ENCODE measurements around the gene SDR39U1. TPM values are rescaled to one million over a fixed set of nuclear protein-coding genes. Genes with fewer than 3 reads are reported as not detected.

Gene SDR39U1
- total RNA-seq, 4 donors from 2014 or later: 12.8 to 87.5 (median 33.0) TPM

GRCh38 chr14:24431569-24432258 is 10.9 kb downstream of the SDR39U1 start:
- Histone ChIP-seq H3K36me3 (no peaks in the 10 kb centered on the region), H3K4me3 (no peak overlapping the region), H3K27me3 (no peaks in the 10 kb centered on the region), H3K27ac (peak overlapping the region; percentile 85 to 95), H3K4me1 (peaks cover 0 to 11% of the 10 kb centered on the region in 2 donors), H3K9me3 (no peaks in the 10 kb centered on the region)
- TF ChIP-seq POLR2A (IDR thresholded peaks at IDR 0.05): no peak
- TF ChIP-seq CTCF (IDR thresholded peaks at IDR 0.05): peak; percentile 84 to 92 (median 90)
- DNase-seq: peak; percentile 88 to 91
- intact Hi-C loops (cut with DNase I; ENCODE audit: low total_unique reads): loop anchor here (5.0 to 10.0 kb wide), 3 partner anchors 64 to 197 kb away; partner anchors contain the start of genes ADCY4, GMPR2, NEDD8 and NFATC4

- Histone ChIP-seq H3K36me3 (no peaks in the 10 kb centered on the region), H3K27ac (peak overlapping the region; percentile 85 to 95), H3K4me1 (peaks cover 0 to 11% of the 10 kb centered on the region in 2 donors), H3K9me3 (no peaks in the 10 kb centered on the region), H3K27me3 (no peaks in the 10 kb centered on the region), H3K4me3 (peak overlapping the region; percentile 62 to 82)
- peak; percentile 18 to 47 for DNase-seq
- intact Hi-C loops (cut with DNase I; ENCODE audit: low total_unique reads): loop anchor here (5.0 to 10.0 kb wide), 3 partner anchors 64 to 196 kb away; partner anchors contain the start of genes ADCY4, GMPR2, NEDD8 and NFATC4
- TF ChIP-seq POLR2A (IDR thresholded peaks at IDR 0.05) (no peak), CTCF (IDR thresholded peaks at IDR 0.05) (no peak)
These were observed 11.7 kb downstream of the SDR39U1 start for GRCh38 chr14:24430682-24431568.

- Histone ChIP-seq H3K4me1 (peaks cover 0 to 11% of the 10 kb centered on the region in 2 donors), H3K9me3 (no peaks in the 10 kb centered on the region), H3K27ac (peak overlapping the region; percentile 85 to 95), H3K4me3 (peak overlapping the region; percentile 62 to 82), H3K27me3 (no peaks in the 10 kb centered on the region), H3K36me3 (no peaks in the 10 kb centered on the region)
- no peak for TF ChIP-seq CTCF (IDR thresholded peaks at IDR 0.05)
- TF ChIP-seq POLR2A (IDR thresholded peaks at IDR 0.05): no peak
- DNase-seq: peak; percentile 77 to 83
- intact Hi-C loops (cut with DNase I; ENCODE audit: low total_unique reads): loop anchor here (5.0 to 10.0 kb wide), 3 partner anchors 63 to 195 kb away; partner anchors contain the start of genes ADCY4, GMPR2, NEDD8 and NFATC4
These were observed 12.4 kb downstream of the SDR39U1 start for GRCh38 chr14:24430143-24430681.

GRCh38 chr14:24429395-24430142 is 13.0 kb downstream of the SDR39U1 start, which contains the start of the genes CBLN3 and KHNYN:
Gene CBLN3 (minus strand): TSS chr14:24429668. CDS start chr14:24429054, 614 bp downstream.
Gene KHNYN (plus strand): TSS chr14:24429954. CDS start chr14:24430731, 777 bp downstream.
- Histone ChIP-seq H3K27ac (peak within 1 kb of the TSS; percentile 85 to 95), H3K4me3 (peak within 1 kb of the TSS; percentile 62 to 82), H3K27me3 (no peaks in the 10 kb centered on the region), H3K36me3 (no peaks in the 10 kb centered on the region), H3K4me1 (peaks cover 0 to 11% of the 10 kb centered on the region in 2 donors), H3K9me3 (no peaks in the 10 kb centered on the region)
- DNase-seq: peak; percentile 91 to 94
- TF ChIP-seq POLR2A (IDR thresholded peaks at IDR 0.05): peak; percentile 84 to 97
- peak in 1 of 4 experiments; percentile 32 for TF ChIP-seq CTCF (IDR thresholded peaks at IDR 0.05)
- intact Hi-C loops (cut with DNase I; ENCODE audit: low total_unique reads): loop anchor here (5.0 to 10.0 kb wide), 3 partner anchors 62 to 195 kb away; partner anchors contain the start of genes ADCY4, GMPR2, NEDD8 and NFATC4

Measured in uterus (tissue), 4 donors.